ENCODE results near the gene DMPK.

Gene DMPK

DNA sequence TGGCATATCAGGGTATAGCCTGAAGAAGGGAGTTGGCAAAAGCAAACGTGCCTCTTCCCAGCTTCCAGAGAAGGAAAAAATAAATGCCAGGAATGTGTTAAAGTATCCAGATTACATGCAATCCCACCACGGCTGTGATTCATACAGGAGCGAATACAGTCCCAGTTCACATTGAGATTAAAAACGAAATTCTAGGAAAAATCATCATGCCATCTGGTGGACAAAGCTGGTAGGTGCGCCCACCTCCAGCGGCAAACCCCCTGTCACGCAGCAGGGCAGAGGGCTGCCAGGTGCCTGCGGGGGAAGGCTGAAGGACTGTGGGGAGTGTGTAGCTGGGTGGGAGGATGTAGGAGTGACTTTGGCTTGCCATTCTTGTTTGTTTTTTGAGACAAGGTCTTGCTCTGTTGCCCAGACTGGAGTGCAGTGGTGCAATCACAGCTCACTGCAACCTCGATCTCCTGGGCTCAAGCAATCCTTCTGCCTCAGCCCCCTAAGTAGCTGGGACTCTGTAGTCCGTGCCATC, 16.8 kb upstream of the DMPK start:
- H3K27me3 ChIP-seq (ENCODE audit: insufficient read depth, low read depth), result 0 out of 2 replicates have a peak, but pooled peaks cover 3% of the 10 kb centered on the region
- H3K79me2 ChIP-seq (ENCODE audit: insufficient read depth, low read depth), result no peaks in the 10 kb centered on the region
- no peak overlapping the region for H3K4me3 ChIP-seq (IDR thresholded peaks at IDR 0.05; ENCODE audit: insufficient read depth, low read depth, low read length)
- peak overlapping the region; percentile 33; the same call in 1 of the 2 replicates for H3K4me2 ChIP-seq
- H3K36me3 ChIP-seq (ENCODE audit: insufficient read depth), result no peaks in the 10 kb centered on the region
- peak overlapping the region; percentile 19; the same call in 1 of the 2 replicates for H2AFZ ChIP-seq (ENCODE audit: low read depth)
- H3K9ac ChIP-seq, result no peak overlapping the region
- no peak overlapping the region for H3K27ac ChIP-seq
- H3K4me1 ChIP-seq (ENCODE audit: low read depth, poor library complexity, severe bottlenecking), result peaks cover 16% of the 10 kb centered on the region
- TF ChIP-seq, protein P1, sequence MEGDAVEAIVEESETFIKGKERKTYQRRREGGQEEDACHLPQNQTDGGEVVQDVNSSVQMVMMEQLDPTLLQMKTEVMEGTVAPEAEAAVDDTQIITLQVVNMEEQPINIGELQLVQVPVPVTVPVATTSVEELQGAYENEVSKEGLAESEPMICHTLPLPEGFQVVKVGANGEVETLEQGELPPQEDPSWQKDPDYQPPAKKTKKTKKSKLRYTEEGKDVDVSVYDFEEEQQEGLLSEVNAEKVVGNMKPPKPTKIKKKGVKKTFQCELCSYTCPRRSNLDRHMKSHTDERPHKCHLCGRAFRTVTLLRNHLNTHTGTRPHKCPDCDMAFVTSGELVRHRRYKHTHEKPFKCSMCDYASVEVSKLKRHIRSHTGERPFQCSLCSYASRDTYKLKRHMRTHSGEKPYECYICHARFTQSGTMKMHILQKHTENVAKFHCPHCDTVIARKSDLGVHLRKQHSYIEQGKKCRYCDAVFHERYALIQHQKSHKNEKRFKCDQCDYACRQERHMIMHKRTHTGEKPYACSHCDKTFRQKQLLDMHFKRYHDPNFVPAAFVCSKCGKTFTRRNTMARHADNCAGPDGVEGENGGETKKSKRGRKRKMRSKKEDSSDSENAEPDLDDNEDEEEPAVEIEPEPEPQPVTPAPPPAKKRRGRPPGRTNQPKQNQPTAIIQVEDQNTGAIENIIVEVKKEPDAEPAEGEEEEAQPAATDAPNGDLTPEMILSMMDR (conservative IDR thresholded peaks at IDR 0.05; ENCODE audit: low read depth, low read length), result peak; percentile 89
- no peaks in the 10 kb centered on the region for H4K20me1 ChIP-seq (ENCODE audit: insufficient read depth)

DNA sequence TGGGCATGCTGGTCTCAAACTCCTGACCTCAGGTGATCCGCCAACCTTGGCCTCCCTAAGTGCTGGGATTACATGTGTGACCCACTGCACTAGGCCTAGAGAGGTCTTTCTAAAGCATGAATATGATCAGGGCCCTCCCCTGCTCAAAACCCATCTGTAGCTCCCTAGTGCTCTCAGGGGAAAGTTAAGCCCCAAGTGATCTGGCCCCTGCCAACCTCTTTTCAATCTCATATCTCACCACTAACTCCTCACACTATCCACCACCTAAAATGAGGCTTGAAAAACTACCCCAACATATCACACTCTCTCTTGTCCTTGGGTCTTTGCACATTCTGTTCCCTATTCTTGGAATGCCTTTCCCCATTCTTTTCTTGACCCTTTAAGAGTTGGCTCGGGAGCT, 12.3 kb upstream of the DMPK start:
- TF ChIP-seq, protein P1 (conservative IDR thresholded peaks at IDR 0.05; ENCODE audit: low read depth, low read length), result no peak
- H2AFZ ChIP-seq (ENCODE audit: low read depth), result no peak overlapping the region
- H3K27me3 ChIP-seq (ENCODE audit: insufficient read depth, low read depth), result 0 out of 2 replicates have a peak, but pooled peaks cover 3% of the 10 kb centered on the region
- H4K20me1 ChIP-seq (ENCODE audit: insufficient read depth), result no peaks in the 10 kb centered on the region
- peaks cover 7% of the 10 kb centered on the region; the same call in 1 of the 2 replicates for H3K36me3 ChIP-seq (ENCODE audit: insufficient read depth)
- no peak overlapping the region for H3K4me2 ChIP-seq
- no peak overlapping the region for H3K27ac ChIP-seq
- H3K9ac ChIP-seq, result no peak overlapping the region
- peaks cover 18% of the 10 kb centered on the region for H3K79me2 ChIP-seq (ENCODE audit: insufficient read depth, low read depth)
- H3K4me3 ChIP-seq (IDR thresholded peaks at IDR 0.05; ENCODE audit: insufficient read depth, low read depth, low read length), result no peak overlapping the region
- H3K4me1 ChIP-seq (ENCODE audit: low read depth, poor library complexity, severe bottlenecking), result peaks cover 28% of the 10 kb centered on the region

DNA sequence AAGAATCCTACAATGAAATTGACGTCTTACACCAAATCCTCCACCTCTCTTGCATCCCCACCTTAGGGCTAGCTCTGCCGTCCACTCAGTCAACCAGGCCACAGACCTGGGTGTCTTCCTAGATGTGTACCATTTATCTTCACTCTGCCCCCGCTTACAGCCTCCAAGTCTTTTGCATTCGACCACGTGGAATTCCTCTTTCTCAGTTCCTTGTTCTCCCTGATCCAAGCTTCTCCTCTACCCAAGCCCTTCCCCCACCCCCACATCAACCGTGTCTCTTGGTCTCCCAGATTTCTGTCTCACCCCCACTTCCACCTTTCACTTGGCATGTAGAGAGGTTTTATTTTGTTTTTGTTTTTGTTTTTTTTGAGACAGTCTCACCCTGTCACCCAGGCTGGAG, 11.6 kb upstream of the DMPK start:
- Histone ChIP-seq H4K20me1 (ENCODE audit: insufficient read depth) (no peaks in the 10 kb centered on the region), H2AFZ (ENCODE audit: low read depth) (no peak overlapping the region), H3K79me2 (ENCODE audit: insufficient read depth, low read depth) (peaks cover 18% of the 10 kb centered on the region), H3K4me2 (no peak overlapping the region), H3K27ac (no peak overlapping the region), H3K4me3 (IDR thresholded peaks at IDR 0.05; ENCODE audit: insufficient read depth, low read depth, low read length) (no peak overlapping the region), H3K4me1 (ENCODE audit: low read depth, poor library complexity, severe bottlenecking) (peaks cover 21% of the 10 kb centered on the region), H3K27me3 (ENCODE audit: insufficient read depth, low read depth) (0 out of 2 replicates have a peak, but pooled peaks cover 3% of the 10 kb centered on the region), H3K9ac (no peak overlapping the region), H3K36me3 (ENCODE audit: insufficient read depth) (peaks cover 7% of the 10 kb centered on the region; the same call in 1 of the 2 replicates)
- TF ChIP-seq, protein P1 (conservative IDR thresholded peaks at IDR 0.05; ENCODE audit: low read depth, low read length), result no peak

DNA sequence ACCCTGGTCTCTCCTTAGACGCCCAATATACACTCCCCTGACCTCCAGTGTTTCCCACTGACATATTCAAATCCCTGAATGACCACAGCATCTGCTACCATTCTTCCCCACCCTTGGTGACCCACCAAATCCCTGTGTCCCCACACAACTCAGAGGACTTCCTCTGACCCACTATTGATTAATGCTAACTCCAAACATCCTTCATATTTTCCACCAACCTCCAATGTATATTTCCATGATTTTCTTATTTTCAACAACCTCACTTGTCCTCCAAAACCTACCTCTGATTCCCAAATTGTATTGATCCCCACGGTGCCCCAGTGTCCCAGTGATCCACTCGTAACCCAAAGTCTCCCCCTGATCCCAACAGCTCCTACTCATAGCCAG, 10.9 kb upstream of the DMPK start:
- Histone ChIP-seq H4K20me1 (ENCODE audit: insufficient read depth) (no peaks in the 10 kb centered on the region), H3K79me2 (ENCODE audit: insufficient read depth, low read depth) (peaks cover 18% of the 10 kb centered on the region), H3K36me3 (ENCODE audit: insufficient read depth) (peaks cover 7% of the 10 kb centered on the region; the same call in 1 of the 2 replicates), H3K27ac (no peak overlapping the region), H3K27me3 (ENCODE audit: insufficient read depth, low read depth) (0 out of 2 replicates have a peak, but pooled peaks cover 3% of the 10 kb centered on the region), H3K9ac (no peak overlapping the region), H2AFZ (ENCODE audit: low read depth) (no peak overlapping the region), H3K4me1 (ENCODE audit: low read depth, poor library complexity, severe bottlenecking) (peaks cover 20% of the 10 kb centered on the region), H3K4me2 (peak overlapping the region; percentile 52), H3K4me3 (IDR thresholded peaks at IDR 0.05; ENCODE audit: insufficient read depth, low read depth, low read length) (no peak overlapping the region)
- TF ChIP-seq, protein P1 (conservative IDR thresholded peaks at IDR 0.05; ENCODE audit: low read depth, low read length), result no peak

All from KMS-11 (cell line).